HG02884 (cell line): ENCODE results near the gene TSPAN14.

Source experiments
- ATAC-seq: cut with Tn5 transposase; IDR thresholded peaks from one replicate; pipeline ENCODE4 v1.9.1; 2021; ENCODE audit warnings: mild to moderate bottlenecking, moderate library complexity; ENCODE audit not compliant: unreplicated experiment

The TSPAN14 gene

DNA sequence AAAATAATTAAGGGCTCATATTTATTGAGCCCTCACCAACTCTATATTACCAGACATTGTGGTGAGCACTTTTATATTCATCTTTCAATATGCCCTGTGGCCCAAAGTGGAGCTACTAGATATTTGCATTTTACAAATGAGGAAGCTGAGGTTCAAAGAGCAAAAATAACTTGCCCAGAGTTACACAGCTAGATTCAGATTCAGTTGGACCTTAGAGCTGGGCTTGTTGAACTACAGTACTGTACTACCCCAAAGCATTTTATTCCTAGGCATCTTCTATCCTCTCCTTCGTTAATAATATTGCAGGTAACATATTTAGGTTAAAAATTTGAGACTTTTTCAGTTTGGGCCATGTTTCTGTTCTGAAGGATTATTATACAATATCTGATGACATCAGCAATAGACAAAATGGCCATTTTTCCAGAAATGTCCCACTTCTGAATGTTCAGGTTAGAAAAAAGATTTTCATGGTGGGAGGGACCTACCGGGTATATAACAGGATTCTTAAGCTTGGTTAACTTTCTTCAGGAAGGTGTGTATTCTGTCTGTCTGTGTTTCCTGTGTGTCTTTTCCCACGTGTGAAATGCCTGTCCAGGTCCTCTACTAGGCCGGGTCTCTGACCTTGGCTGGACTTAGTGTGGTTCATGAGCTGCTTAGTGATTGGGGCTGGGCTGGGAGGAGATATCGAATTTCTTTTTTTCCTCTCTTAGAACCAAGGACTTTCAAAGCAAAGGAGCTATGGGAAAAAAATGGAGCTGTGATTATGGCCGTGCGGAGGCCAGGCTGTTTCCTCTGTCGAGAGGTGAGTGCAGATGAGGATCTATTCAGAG lies 32.2 kb upstream of the TSPAN14 start:
- ATAC-seq: peak; percentile 85

- ATAC-seq: no peak
Measured at GRCh38 chr10:80425901-80426300, 28.2 kb upstream of the TSPAN14 start.

DNA sequence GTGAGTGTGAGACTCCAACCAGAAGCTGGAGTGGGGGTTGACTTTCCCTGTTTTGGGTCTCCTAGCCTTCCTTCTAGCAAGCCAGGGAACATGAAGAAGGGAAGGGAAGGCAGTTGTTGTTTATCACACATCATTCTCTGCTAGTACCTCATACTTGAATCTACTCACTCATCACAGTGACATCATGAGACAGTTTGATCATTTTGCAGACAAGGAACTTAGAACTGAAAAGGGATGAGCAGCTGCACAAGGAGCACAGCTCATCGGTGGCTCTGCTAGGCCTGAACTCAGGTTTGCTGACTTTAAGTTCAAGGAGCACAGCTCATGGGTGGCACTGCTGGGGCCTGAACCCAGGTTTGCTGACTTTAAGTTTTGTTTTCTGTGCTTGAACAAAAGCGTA lies 26.6 kb upstream of the TSPAN14 start:
- no peak for ATAC-seq

GRCh38 chr10:80429521-80429973 lies 24.6 kb upstream of the TSPAN14 start:
- ATAC-seq: no peak

GRCh38 chr10:80433134-80433533 lies 21.0 kb upstream of the TSPAN14 start:
- no peak for ATAC-seq

DNA sequence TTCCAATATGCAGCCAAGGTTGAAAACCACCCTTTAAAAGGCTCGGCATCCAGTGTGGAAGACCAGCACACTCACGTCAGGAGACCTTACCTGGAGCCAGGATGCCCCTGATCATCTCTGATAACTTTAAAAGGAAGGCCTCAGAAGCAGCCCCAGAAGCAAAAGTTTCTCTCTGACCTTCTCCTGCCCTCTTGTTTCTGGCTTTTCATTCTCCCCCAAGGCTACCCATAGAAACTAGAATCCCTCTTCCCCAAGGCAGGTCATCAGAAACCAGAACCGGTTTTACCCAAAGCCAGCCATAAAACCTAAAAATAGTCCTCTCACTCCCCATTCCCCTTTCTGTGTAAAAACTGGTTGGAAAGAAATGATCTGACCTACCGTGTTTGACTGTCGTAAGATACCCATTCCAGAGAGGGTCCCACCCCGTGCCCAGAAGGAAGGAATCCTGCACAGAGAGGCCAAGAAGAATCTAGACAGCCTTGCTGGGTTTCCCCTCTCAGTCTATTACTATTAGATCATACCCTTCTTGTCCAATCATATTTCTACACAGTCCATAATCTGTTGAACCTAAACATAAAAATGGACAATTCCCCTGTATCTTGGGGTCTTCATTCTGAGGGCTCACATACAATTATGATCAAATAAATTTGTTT lies 17.5 kb upstream of the TSPAN14 start:
- no peak for ATAC-seq

- ATAC-seq: no peak
Measured at GRCh38 chr10:80437227-80437626, 16.9 kb upstream of the TSPAN14 start.

GRCh38 chr10:80441831-80442230 lies 12.3 kb upstream of the TSPAN14 start:
- no peak for ATAC-seq

- no peak for ATAC-seq
Measured at GRCh38 chr10:80442879-80443278, 11.2 kb upstream of the TSPAN14 start.

GRCh38 chr10:80443531-80443974 lies 10.6 kb upstream of the TSPAN14 start:
- no peak for ATAC-seq

- ATAC-seq: no peak
Measured at GRCh38 chr10:80444124-80444523, 10.0 kb upstream of the TSPAN14 start.

- ATAC-seq: peak; percentile 89
Measured at GRCh38 chr10:80444646-80445319, 9.3 kb upstream of the TSPAN14 start.

DNA sequence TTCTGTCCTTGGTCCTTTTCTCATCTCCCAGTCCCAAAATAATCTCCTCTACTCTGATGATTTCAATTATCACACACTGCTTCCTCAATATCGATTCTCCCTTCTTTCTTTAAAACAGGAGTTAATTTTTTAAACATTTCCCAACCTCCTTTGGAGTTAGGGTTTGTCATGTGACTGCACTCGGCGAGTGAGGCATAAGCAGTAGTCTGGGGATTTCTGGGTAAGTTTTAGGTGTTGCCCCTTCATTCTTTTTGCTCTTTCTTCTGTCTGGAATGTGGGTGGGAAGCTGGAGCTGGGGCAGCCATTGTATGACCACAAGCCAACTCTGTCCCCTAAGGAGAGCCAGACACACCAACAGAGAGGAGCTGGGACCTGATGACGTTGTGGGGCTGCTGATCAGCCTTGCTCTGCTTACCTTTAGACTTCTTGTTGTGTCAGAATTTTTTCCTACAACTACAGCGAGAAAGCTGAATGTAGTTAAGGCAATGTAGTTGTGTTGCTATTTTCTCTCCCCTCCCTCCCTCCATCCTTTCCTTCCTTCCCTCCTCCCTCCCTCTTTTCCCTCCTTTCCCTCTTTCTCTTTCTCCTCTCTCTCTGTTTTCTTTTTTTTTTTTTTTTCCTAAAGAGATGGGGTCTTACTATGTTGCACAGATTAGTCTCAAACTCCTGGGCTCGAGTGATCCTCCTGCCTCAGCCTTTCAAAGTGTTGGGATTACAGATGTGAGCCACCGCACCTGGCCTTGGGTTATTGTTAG lies 6.5 kb upstream of the TSPAN14 start:
- ATAC-seq: no peak

DNA sequence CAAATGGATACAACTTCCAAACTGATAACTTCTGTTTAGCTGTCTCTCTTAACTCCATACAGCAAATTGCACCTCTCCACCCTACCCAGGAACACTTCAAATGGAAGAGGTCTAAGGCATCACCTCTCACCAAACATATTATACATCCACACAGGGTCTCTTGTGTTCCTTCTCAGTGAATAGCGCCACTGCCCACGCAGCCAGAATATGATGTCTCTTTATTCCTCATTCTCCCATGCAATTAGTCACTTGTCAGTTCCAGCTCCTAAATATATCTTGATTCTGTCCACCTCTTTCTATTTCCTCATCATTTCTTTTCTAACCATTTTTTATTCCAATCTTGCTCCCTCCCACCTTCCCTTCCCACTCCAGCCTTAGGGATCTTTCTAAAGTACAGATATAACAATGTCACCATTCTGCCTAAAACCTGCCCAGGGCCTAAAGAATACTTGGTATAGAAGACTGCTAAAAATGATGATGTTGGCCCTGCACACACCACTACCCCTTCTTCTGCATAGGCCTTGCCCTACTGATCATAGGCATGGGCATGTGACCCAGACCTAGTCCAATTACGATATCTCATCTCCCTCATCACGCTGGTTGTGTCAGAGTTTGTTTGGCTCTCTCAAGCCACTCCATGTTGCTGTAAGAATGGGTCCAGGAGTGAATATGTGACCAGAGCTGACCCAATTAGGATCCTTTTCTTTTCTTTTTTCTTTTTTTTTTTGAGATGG lies 5.7 kb upstream of the TSPAN14 start:
- ATAC-seq: no peak

- no peak for ATAC-seq
Measured at GRCh38 chr10:80449520-80449919, 4.6 kb upstream of the TSPAN14 start.

DNA sequence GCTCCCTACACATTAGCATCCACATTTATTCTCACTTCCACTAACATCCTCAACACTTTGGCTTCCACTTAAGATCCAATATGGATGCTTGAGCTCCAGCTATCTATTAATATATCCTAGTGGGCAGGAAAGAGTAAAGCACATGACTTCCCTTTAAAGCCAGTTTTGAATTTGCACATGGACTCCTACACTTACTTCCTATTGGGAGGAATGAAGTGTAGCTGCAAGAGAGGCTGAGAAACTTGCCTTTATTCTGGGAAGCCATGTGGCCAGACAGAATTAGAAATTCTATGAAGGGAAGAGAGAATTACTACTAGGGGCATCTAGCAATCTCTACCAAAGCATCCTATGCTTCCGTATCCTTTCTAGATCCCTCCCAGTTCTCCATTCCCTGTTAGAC lies 3.0 kb upstream of the TSPAN14 start:
- ATAC-seq: no peak

DNA sequence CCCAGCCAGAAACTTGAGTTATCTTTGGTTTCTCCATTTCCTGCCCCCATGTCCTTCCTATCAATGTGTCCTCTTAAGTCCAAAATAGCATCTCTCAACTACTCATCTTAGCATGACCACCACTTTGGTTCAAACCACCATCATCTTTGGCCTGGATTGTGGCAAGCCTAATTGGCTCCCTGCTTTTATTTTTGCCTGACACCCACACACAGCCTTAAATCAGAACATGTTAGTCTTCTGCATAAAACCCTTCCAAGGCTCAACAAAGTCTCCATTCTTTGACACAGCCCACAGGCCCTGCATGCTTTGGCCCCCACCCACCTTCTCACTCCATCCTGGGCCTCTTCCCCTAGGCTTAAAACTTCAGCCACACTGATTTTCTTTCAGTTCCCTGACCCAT lies 2.0 kb upstream of the TSPAN14 start:
- ATAC-seq: no peak

- no peak for ATAC-seq
Measured at GRCh38 chr10:80452640-80453039, 1.5 kb upstream of the TSPAN14 start.

GRCh38 chr10:80453056-80453841 lies 861 bp upstream of the TSPAN14 start:
- no peak for ATAC-seq
